GM12874 (cell line): ENCODE data around the gene HOXA13.

ENCODE experiments used
- TF ChIP-seq, protein P1 (sequence below): IDR thresholded peaks from 2 replicates; pipeline ENCODE4 v1.5.1; 2011; ENCODE audit warnings: low read depth, mild to moderate bottlenecking, control low read depth, low read length, moderate library complexity; ENCODE audit not compliant: insufficient read depth

The HOXA13 gene

GRCh38 chr7:27155816-27156507, 43.9 kb downstream of the HOXA13 start:
- TF ChIP-seq, protein P1, sequence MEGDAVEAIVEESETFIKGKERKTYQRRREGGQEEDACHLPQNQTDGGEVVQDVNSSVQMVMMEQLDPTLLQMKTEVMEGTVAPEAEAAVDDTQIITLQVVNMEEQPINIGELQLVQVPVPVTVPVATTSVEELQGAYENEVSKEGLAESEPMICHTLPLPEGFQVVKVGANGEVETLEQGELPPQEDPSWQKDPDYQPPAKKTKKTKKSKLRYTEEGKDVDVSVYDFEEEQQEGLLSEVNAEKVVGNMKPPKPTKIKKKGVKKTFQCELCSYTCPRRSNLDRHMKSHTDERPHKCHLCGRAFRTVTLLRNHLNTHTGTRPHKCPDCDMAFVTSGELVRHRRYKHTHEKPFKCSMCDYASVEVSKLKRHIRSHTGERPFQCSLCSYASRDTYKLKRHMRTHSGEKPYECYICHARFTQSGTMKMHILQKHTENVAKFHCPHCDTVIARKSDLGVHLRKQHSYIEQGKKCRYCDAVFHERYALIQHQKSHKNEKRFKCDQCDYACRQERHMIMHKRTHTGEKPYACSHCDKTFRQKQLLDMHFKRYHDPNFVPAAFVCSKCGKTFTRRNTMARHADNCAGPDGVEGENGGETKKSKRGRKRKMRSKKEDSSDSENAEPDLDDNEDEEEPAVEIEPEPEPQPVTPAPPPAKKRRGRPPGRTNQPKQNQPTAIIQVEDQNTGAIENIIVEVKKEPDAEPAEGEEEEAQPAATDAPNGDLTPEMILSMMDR = no peak

- TF ChIP-seq, protein P1 = no peak
These were observed 44.7 kb downstream of the HOXA13 start for GRCh38 chr7:27154901-27155815.

DNA sequence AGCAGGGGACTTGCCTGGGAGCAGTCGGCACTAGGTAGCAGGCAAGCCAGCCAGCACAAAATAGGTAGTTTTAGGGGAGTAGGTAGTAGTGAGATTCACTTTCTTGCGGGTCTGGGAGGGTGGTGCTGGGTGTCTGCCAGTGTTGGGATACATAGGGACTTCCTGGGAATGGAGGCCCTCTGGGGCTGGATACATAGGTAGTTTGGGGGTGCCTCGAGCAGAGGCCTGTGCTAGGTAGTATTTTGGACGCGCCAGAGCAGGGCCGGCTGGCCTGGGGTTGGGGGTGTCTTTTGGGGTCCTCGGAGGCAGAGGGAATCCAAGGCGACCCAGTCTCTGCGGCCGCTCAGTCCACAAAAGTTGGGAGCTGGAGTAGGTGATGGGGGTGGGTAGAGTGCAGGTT, 45.5 kb downstream of the HOXA13 start:
- TF ChIP-seq, protein P1 = no peak

- TF ChIP-seq, protein P1 = no peak
These were observed 46.4 kb downstream of the HOXA13 start for GRCh38 chr7:27153526-27153925.

DNA sequence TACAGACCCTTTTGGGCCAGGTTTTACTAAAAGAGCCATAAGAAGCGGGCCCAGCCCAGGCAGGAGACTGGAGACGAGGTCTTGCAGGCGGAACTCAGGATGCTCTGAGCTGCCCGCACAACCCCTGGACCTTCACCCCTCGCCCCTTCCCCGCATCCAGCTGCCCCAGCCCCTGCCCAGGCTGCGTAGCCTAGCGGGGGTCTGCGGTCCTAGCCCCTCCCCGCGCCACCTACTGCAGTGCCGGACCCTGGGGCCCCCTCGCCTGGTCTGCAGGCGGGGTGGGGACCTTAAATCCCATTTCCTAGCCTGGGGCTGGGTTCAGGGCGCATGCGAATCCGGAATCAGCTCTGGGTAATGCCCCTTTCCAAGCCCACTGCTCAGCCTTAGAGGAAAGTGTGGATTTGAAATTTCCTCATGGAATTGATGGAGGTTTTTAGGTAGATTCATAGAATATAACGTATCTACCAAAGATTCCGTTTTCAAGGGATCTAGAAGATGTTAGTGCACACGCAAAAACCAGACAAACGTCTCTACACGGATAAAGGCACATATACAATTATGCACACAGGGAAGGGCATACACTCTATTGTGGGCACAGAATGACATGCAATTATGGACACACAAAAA, 47.0 kb downstream of the HOXA13 start:
- TF ChIP-seq, protein P1 = no peak

DNA sequence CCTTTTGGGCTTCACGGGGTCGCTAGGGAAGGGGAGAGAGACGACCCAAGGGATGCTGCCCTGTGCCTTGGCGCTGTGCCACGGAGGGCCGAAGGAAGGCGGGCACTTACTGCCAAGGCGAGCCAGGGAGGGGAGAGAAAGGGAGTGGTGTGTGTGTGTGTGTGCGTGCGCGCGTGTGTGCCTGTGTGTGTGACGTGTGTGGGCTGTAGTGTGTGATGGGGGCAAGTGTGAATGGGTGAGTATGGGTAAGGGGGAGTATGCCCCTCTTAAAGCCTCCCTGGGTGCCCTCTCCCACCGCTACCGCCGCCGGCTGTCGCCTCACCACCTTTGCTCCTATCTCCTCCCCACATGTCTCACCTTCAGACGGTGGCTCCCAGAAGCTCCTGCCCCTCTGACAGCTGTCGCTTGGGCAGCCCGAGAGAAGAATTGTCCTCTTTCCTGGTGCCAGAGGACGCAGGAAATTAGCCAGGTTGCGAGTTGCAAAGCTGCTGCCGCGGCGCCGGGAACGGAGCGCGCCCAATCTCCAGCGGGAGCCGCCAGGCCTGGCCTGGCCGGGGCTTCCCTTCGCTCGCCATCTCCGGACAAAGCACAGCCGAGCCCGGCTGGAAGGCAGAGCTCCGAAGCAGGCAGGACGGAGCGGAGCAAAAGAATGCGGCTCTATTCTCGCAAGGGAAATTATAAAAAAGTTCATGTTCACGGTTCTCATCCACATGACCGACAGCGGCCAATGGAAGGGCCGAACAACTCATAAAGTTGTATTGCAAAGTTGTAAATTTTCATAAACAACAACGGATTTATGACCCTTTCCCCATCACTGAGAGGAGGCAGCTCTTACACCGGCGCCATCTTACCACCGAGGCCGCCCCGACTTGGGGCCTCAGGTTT, 47.7 kb downstream of the HOXA13 start, which contains the start of gene HOXA3:
HOXA3 (minus strand) TSS at position 653 of the 885 bp plus-strand sequence. CDS start 41,943 bp downstream, outside the sequence.
- TF ChIP-seq, protein P1 = no peak
